GM06990 (cell line): Measurements from ENCODE around the gene BCL2L14.

Experiments
- DNase-seq: peaks from one replicate; pipeline ENCODE4 v3.0.0-alpha.2; 2011; ENCODE audit not compliant: insufficient read length; ENCODE audit errors: extremely low read depth
- H3K27me3 ChIP-seq: replicated peaks from 2 replicates; pipeline ENCODE4 v1.6.0; 2011; ENCODE audit warnings: low read length; ENCODE audit not compliant: control insufficient read depth, insufficient read depth
- H3K36me3 ChIP-seq: 2 replicates; pipeline ENCODE4 v1.5.1; 2011; ENCODE audit warnings: low read length; ENCODE audit not compliant: control insufficient read depth, insufficient read depth
- H3K4me3 ChIP-seq: replicated peaks from 2 replicates; pipeline ENCODE4 v1.5.1; 2011; ENCODE audit warnings: low read depth, mild to moderate bottlenecking, control low read depth, low read length
- CTCF ChIP-seq: IDR thresholded peaks from 2 replicates; pipeline ENCODE4 v1.5.1; 2011; ENCODE audit warnings: low read length, control low read depth, mild to moderate bottlenecking, inconsistent platforms; ENCODE audit not compliant: insufficient read depth, poor library complexity, severe bottlenecking

BCL2L14 gene

DNA sequence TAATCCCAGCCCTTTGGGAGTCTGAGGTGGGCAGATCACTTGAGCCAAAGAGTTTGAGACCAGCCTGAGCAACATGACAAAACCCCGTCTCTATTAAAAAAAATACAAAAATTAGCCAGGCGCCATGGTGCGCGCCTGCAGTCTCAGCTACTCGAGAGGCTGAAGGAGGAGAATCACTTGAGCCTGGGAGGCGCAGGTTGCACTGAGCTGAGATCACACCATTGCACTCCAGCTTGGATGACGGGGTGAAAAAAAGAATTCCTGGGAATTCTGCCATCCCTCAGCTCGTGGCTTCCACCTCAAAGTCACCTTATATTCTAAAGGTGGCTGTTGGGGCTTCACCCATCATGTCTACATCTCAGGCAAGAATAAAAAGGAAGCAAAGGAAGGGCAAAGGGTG, 12.9 kb downstream of the BCL2L14 start:
- no peak for DNase-seq
- Histone ChIP-seq H3K27me3 (no peaks in the 10 kb centered on the region), H3K4me3 (no peak overlapping the region), H3K36me3 (no peaks in the 10 kb centered on the region)
- TF ChIP-seq CTCF, result no peak

- no peaks in the 10 kb centered on the region for H3K36me3 ChIP-seq
- no peak for DNase-seq
- TF ChIP-seq CTCF, result no peak
- no peaks in the 10 kb centered on the region for H3K27me3 ChIP-seq
- H3K4me3 ChIP-seq, result no peak overlapping the region
Measured at GRCh38 chr12:12086362-12086761, 15.6 kb downstream of the BCL2L14 start.

DNA sequence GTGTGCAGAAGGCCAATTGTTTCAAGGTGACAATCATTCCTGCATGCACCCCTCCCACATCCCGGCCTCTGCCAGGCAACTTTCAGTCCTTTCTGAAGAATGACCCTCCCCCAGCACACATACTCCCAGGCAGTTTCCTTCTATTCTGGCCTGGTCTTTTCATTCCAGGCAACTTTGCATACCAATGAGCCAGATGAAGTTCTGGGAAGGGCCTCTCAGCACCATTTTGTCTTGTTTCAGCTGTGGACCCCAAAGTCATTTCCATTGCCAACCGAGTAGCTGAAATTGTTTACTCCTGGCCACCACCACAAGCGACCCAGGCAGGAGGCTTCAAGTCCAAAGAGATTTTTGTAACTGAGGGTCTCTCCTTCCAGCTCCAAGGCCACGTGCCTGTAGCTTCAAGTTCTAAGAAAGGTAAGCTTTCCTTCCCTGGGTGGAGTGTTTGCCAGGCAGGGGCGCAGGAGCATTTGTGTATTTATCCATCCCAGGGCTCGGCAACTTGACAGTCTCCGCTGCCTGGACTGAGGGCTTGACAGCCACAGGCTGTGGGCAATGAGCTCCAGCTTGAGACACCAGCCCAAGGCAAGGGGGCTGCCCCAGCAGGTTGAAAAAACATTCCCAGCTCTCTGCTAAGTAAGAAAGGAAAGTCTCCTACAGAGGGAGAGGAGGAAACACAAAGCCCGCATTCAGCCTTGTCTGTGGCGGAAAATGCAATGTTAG, 16.4 kb downstream of the BCL2L14 start:
- TF ChIP-seq CTCF, result no peak
- Histone ChIP-seq H3K36me3 (no peaks in the 10 kb centered on the region), H3K4me3 (no peak overlapping the region), H3K27me3 (no peaks in the 10 kb centered on the region)
- no peak for DNase-seq

GRCh38 chr12:12087693-12088034, 16.9 kb downstream of the BCL2L14 start:
- no peak for DNase-seq
- H3K4me3 ChIP-seq, result no peak overlapping the region
- H3K27me3 ChIP-seq, result no peaks in the 10 kb centered on the region
- TF ChIP-seq CTCF, result no peak
- no peaks in the 10 kb centered on the region for H3K36me3 ChIP-seq

DNA sequence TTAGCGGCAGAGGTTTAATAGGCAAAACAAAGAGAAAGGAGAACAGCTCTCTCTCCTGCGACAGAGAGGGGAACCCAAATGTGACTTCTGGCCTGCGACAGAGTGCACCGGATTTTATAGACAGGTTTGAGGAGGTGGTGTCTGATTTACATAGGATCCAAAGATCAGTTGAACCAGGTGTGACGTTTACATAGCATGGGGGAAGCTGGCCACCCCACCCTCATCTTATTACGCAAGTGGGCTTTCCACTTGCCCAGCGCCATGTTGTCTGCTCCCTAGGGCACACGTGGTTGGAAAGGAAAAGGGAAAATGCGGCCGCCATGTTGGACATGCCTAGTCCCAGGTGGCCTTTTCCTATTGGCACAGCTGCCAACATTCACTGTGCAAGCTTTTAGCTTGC, 17.4 kb downstream of the BCL2L14 start:
- TF ChIP-seq CTCF, result no peak
- H3K27me3 ChIP-seq, result no peaks in the 10 kb centered on the region
- no peaks in the 10 kb centered on the region for H3K36me3 ChIP-seq
- no peak overlapping the region for H3K4me3 ChIP-seq
- no peak for DNase-seq

DNA sequence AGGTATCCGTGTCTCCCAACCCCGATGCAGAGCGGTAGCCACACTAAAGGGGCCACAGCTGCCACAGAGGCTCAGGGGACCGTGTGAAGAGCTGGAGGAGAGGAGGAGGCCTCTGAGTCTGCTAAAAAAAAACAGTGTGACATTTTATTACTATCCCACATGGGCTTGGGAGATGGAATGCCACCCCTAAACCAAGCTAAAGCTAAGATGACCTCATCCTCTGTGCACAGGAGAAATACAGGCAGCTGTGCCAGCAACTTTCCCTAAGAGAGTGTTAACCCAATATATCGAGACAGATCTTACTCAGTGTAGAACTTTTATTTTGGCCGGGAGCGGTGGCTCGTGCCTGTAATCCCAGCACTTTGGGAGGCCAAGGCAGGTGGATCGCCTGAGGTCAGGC, 18.0 kb downstream of the BCL2L14 start:
- TF ChIP-seq CTCF, result no peak
- Histone ChIP-seq H3K36me3 (no peaks in the 10 kb centered on the region), H3K4me3 (no peak overlapping the region), H3K27me3 (no peaks in the 10 kb centered on the region)
- no peak for DNase-seq
